Activated naive CD8-positive, alpha-beta T cell treated with anti-CD3 and anti-CD28 coated beads, Interleukin-2, amount 10 ng/mL, durations not matched to agents 7 days and 5 days (primary cell): ENCODE results near the gene USP31. TPM values are rescaled to one million over a fixed set of nuclear protein-coding genes. Genes with fewer than 3 reads are reported as not detected.
A peak's percentile ranks its signal among the peaks of the same experiment; 100 is the strongest.

Source experiments
- ATAC-seq: fragments of 150-1000 bp; cut with Tn5 transposase; one replicate; pipeline ENCODE4 v1.10.0; 2021; ENCODE audit warnings: low read depth, moderate library complexity
- POLR2A ChIA-PET: fragments of 350-600 bp; sonication (Branson Sonifier 250); formaldehyde crosslinking; loops from one replicate; lab custom pipeline; 2021; ENCODE audit warnings: antibody characterized with exemption; lab: Charles Lee
- DNase-seq: peaks from one replicate; pipeline ENCODE4 v3.0.0; 2021
- H3K27ac Mint-ChIP-seq: one replicate; pipeline ENCODE4 v1.8.0; 2022; ENCODE audit warnings: mild to moderate bottlenecking, mixed read lengths
- H3K27me3 Mint-ChIP-seq: one replicate; pipeline ENCODE4 v1.8.0; 2022; ENCODE audit warnings: mild to moderate bottlenecking, moderate library complexity, mixed read lengths
- H3K36me3 Mint-ChIP-seq: one replicate; pipeline ENCODE4 v1.8.0; 2021; ENCODE audit warnings: mild to moderate bottlenecking, mixed read lengths
- H3K4me1 Mint-ChIP-seq: one replicate; pipeline ENCODE4 v1.8.0; 2021; ENCODE audit warnings: mixed read lengths
- H3K4me3 Mint-ChIP-seq: one replicate; pipeline ENCODE4 v1.8.0; 2022; ENCODE audit warnings: mild to moderate bottlenecking, moderate library complexity, mixed read lengths
- H3K9me3 Mint-ChIP-seq: one replicate; pipeline ENCODE4 v1.8.0; 2021; ENCODE audit warnings: mixed read lengths
- total RNA-seq, 2 experiments: library from RNA; stranded (reverse); gene quantifications; one replicate each; pipeline ENCODE4 v1.2.3, GENCODE V29; 2021

The USP31 gene
- total RNA-seq, 2 experiments from 2014 or later, result 5.7 to 6.0 TPM

- ATAC-seq (no peak), DNase-seq (no peak)
- peaks cover 32% of the 10 kb centered on the region for H3K27me3 Mint-ChIP-seq
- no peaks in the 10 kb centered on the region for H3K4me1 Mint-ChIP-seq
- H3K4me3 Mint-ChIP-seq, result no peak overlapping the region
- POLR2A ChIA-PET, result no interaction called here
- H3K36me3 Mint-ChIP-seq, result no peaks in the 10 kb centered on the region
- H3K9me3 Mint-ChIP-seq, result no peaks in the 10 kb centered on the region
- H3K27ac Mint-ChIP-seq, result no peak overlapping the region
Observed at GRCh38 chr16:23174622-23175021, 25.4 kb upstream of the USP31 start.

GRCh38 chr16:23172994-23173393 lies 23.7 kb upstream of the USP31 start:
- no peaks in the 10 kb centered on the region for H3K9me3 Mint-ChIP-seq
- DNase-seq (no peak), ATAC-seq (no peak)
- POLR2A ChIA-PET, result no interaction called here
- H3K27me3 Mint-ChIP-seq, result peaks cover 35% of the 10 kb centered on the region
- no peaks in the 10 kb centered on the region for H3K36me3 Mint-ChIP-seq
- H3K27ac Mint-ChIP-seq, result no peak overlapping the region
- no peak overlapping the region for H3K4me3 Mint-ChIP-seq
- no peaks in the 10 kb centered on the region for H3K4me1 Mint-ChIP-seq

GRCh38 chr16:23172583-23172982 lies 23.3 kb upstream of the USP31 start:
- H3K27ac Mint-ChIP-seq, result no peak overlapping the region
- POLR2A ChIA-PET, result no interaction called here
- H3K36me3 Mint-ChIP-seq, result no peaks in the 10 kb centered on the region
- H3K4me1 Mint-ChIP-seq, result no peaks in the 10 kb centered on the region
- H3K4me3 Mint-ChIP-seq, result no peak overlapping the region
- ATAC-seq (no peak), DNase-seq (no peak)
- peaks cover 35% of the 10 kb centered on the region for H3K27me3 Mint-ChIP-seq
- H3K9me3 Mint-ChIP-seq, result no peaks in the 10 kb centered on the region

- DNase-seq, result no peak
- peaks cover 42% of the 10 kb centered on the region for H3K27me3 Mint-ChIP-seq
- no peak overlapping the region for H3K27ac Mint-ChIP-seq
- H3K4me3 Mint-ChIP-seq, result no peak overlapping the region
- H3K9me3 Mint-ChIP-seq, result no peaks in the 10 kb centered on the region
- no peaks in the 10 kb centered on the region for H3K36me3 Mint-ChIP-seq
- ATAC-seq, result no peak
- POLR2A ChIA-PET, result interaction anchor here (0.6 kb wide), 1 partner anchor 21 kb away, joined by 3 read pairs; no protein-coding TSS in a partner anchor
- H3K4me1 Mint-ChIP-seq, result no peaks in the 10 kb centered on the region
Observed at GRCh38 chr16:23164736-23165135, 15.5 kb upstream of the USP31 start.

GRCh38 chr16:23163921-23164320 lies 14.7 kb upstream of the USP31 start:
- Mint-ChIP-seq H3K4me3 (no peak overlapping the region), H3K9me3 (no peaks in the 10 kb centered on the region), H3K36me3 (no peaks in the 10 kb centered on the region), H3K4me1 (no peaks in the 10 kb centered on the region), H3K27ac (no peak overlapping the region), H3K27me3 (peaks cover 37% of the 10 kb centered on the region)
- DNase-seq (no peak), ATAC-seq (no peak)
- POLR2A ChIA-PET, result no interaction called here

- no peak for ATAC-seq
- peaks cover 24% of the 10 kb centered on the region for H3K27me3 Mint-ChIP-seq
- POLR2A ChIA-PET, result no interaction called here
Observed at GRCh38 chr16:23160574-23160973, 11.3 kb upstream of the USP31 start.

GRCh38 chr16:23160082-23160481 lies 10.8 kb upstream of the USP31 start:
- POLR2A ChIA-PET, result no interaction called here
- H3K4me1 Mint-ChIP-seq, result peaks cover 6% of the 10 kb centered on the region
- no peak for DNase-seq
- no peak overlapping the region for H3K27ac Mint-ChIP-seq
- peaks cover 25% of the 10 kb centered on the region for H3K27me3 Mint-ChIP-seq
- no peak for ATAC-seq
- no peaks in the 10 kb centered on the region for H3K36me3 Mint-ChIP-seq
- H3K9me3 Mint-ChIP-seq, result no peaks in the 10 kb centered on the region
- H3K4me3 Mint-ChIP-seq, result no peak overlapping the region

More at GRCh38 chr16:23160574-23160973, 11.3 kb upstream of the USP31 start:
- no peaks in the 10 kb centered on the region for H3K36me3 Mint-ChIP-seq
- peaks cover 6% of the 10 kb centered on the region for H3K4me1 Mint-ChIP-seq
- no peak overlapping the region for H3K4me3 Mint-ChIP-seq
- no peak for DNase-seq
- H3K27ac Mint-ChIP-seq, result no peak overlapping the region
- no peaks in the 10 kb centered on the region for H3K9me3 Mint-ChIP-seq

GRCh38 chr16:23158114-23158513 lies 8.9 kb upstream of the USP31 start:
- no peak overlapping the region for H3K4me3 Mint-ChIP-seq
- ATAC-seq, result no peak
- peaks cover 6% of the 10 kb centered on the region for H3K4me1 Mint-ChIP-seq
- H3K27ac Mint-ChIP-seq, result no peak overlapping the region
- H3K9me3 Mint-ChIP-seq, result no peaks in the 10 kb centered on the region
- no peaks in the 10 kb centered on the region for H3K36me3 Mint-ChIP-seq
- POLR2A ChIA-PET, result no interaction called here
- no peak for DNase-seq
- H3K27me3 Mint-ChIP-seq, result peaks cover 26% of the 10 kb centered on the region

- peak overlapping the region; percentile 86 for H3K27ac Mint-ChIP-seq
- no peak for DNase-seq
- peaks cover 32% of the 10 kb centered on the region for H3K27me3 Mint-ChIP-seq
- ATAC-seq, result peak; percentile 42
- POLR2A ChIA-PET, result interaction anchor here (0.6 kb wide), 2 partner anchors 272 to 352 kb away, joined by 3 read pairs; no protein-coding TSS in a partner anchor
- H3K4me1 Mint-ChIP-seq, result peaks cover 6% of the 10 kb centered on the region
- H3K4me3 Mint-ChIP-seq, result peak overlapping the region; percentile 58
- no peaks in the 10 kb centered on the region for H3K9me3 Mint-ChIP-seq
- no peaks in the 10 kb centered on the region for H3K36me3 Mint-ChIP-seq
Observed at GRCh38 chr16:23156946-23157460, 7.8 kb upstream of the USP31 start.

GRCh38 chr16:23156110-23156509 lies 6.9 kb upstream of the USP31 start:
- no peaks in the 10 kb centered on the region for H3K36me3 Mint-ChIP-seq
- POLR2A ChIA-PET, result no interaction called here
- H3K27ac Mint-ChIP-seq, result no peak overlapping the region
- H3K9me3 Mint-ChIP-seq, result no peaks in the 10 kb centered on the region
- no peak overlapping the region for H3K4me3 Mint-ChIP-seq
- peaks cover 35% of the 10 kb centered on the region for H3K27me3 Mint-ChIP-seq
- no peak for ATAC-seq
- no peak for DNase-seq
- peaks cover 6% of the 10 kb centered on the region for H3K4me1 Mint-ChIP-seq

- Mint-ChIP-seq H3K36me3 (no peaks in the 10 kb centered on the region), H3K4me1 (peaks cover 6% of the 10 kb centered on the region)
Observed at GRCh38 chr16:23155445-23156049, 6.3 kb upstream of the USP31 start.

GRCh38 chr16:23152386-23153178 lies 3.3 kb upstream of the USP31 start:
- no peak for DNase-seq
- peaks cover 28% of the 10 kb centered on the region for H3K27me3 Mint-ChIP-seq
- no peaks in the 10 kb centered on the region for H3K9me3 Mint-ChIP-seq
- H3K36me3 Mint-ChIP-seq, result no peaks in the 10 kb centered on the region
- no peak for ATAC-seq
- peaks cover 18% of the 10 kb centered on the region for H3K4me1 Mint-ChIP-seq
- no peak overlapping the region for H3K27ac Mint-ChIP-seq
- no peak overlapping the region for H3K4me3 Mint-ChIP-seq
- POLR2A ChIA-PET, result no interaction called here

More at GRCh38 chr16:23155445-23156049, 6.3 kb upstream of the USP31 start:
- Mint-ChIP-seq H3K27ac (no peak overlapping the region), H3K27me3 (peaks cover 34% of the 10 kb centered on the region), H3K9me3 (no peaks in the 10 kb centered on the region), H3K4me3 (no peak overlapping the region)
- DNase-seq (no peak), ATAC-seq (no peak)
- POLR2A ChIA-PET, result no interaction called here

- peak overlapping the region; percentile 85 for H3K4me3 Mint-ChIP-seq
- no peaks in the 10 kb centered on the region for H3K36me3 Mint-ChIP-seq
- peak overlapping the region; percentile 72 for H3K27ac Mint-ChIP-seq
- no peaks in the 10 kb centered on the region for H3K9me3 Mint-ChIP-seq
- H3K27me3 Mint-ChIP-seq, result peaks cover 16% of the 10 kb centered on the region
- no peak for DNase-seq
- ATAC-seq, result no peak
- peaks cover 19% of the 10 kb centered on the region for H3K4me1 Mint-ChIP-seq
- POLR2A ChIA-PET, result interaction anchor here (1.4 kb wide), 1 partner anchor 54 kb away, joined by 4 read pairs; no protein-coding TSS in a partner anchor
Observed at GRCh38 chr16:23149993-23150364, 727 bp upstream of the USP31 start.
